Vagina (tissue), 2 donors: ENCODE measurements around the gene TMEM186. TPM values are rescaled to one million over a fixed set of nuclear protein-coding genes. Genes with fewer than 3 reads are reported as not detected.
"Not testable (repeated sequence)": the region's sequence is repeated elsewhere in the genome, so short reads cannot be mapped to it uniquely, and the experiment has no call there.

Experiments used
- DNase-seq, 2 donors: peaks; one replicate each; pipeline ENCODE4 v3.0.0-alpha.2; 2017; ENCODE audit errors: extremely low spot score in 2 of 2
- H3K27ac ChIP-seq: fragments of 200-600 bp; sonication (generic); one replicate; pipeline ENCODE4 v1.5.1; 2019
- H3K27me3 ChIP-seq: fragments of 200-600 bp; sonication (generic); one replicate; pipeline ENCODE4 v1.5.1; 2019
- H3K36me3 ChIP-seq, 2 donors: fragments of 200-600 bp; sonication (generic); one replicate each; pipeline ENCODE4 v1.5.1; 2017 to 2019
- H3K4me1 ChIP-seq: fragments of 200-600 bp; sonication (generic); one replicate; pipeline ENCODE4 v1.5.1; 2019
- H3K4me3 ChIP-seq, 2 donors: fragments of 200-600 bp; sonication (generic); 1 replicate in 1 of 2; 2 replicates in 1 of 2; pipeline ENCODE4 v1.5.1; 2016 to 2019
- H3K9me3 ChIP-seq: fragments of 200-600 bp; sonication (generic); one replicate; pipeline ENCODE4 v1.5.1; 2019
- CTCF ChIP-seq, 3 experiments: fragments of 450-650 bp in 2 of 3; fragments of 200-600 bp in 1 of 3; sonication (generic) in 1 of 3; IDR thresholded peaks; one replicate each; pipeline ENCODE4 v1.5.1; 2017 to 2019; ENCODE audit warnings: antibody characterized with exemption in 3 of 3, mild to moderate bottlenecking in 2 of 3, moderate library complexity in 2 of 3
- POLR2A ChIP-seq, 2 donors: fragments of 450-650 bp; IDR thresholded peaks; one replicate each; pipeline ENCODE4 v1.6.1; 2017; ENCODE audit warnings: antibody characterized with exemption in 2 of 2, mild to moderate bottlenecking in 2 of 2, moderate library complexity in 2 of 2
- POLR2AphosphoS5 ChIP-seq, 2 donors: sonication (generic); formaldehyde crosslinking; IDR thresholded peaks; one replicate each; pipeline ENCODE4 v1.9.0; 2017; ENCODE audit warnings: antibody characterized with exemption in 2 of 2, mild to moderate bottlenecking in 2 of 2, low read depth in 1 of 2; ENCODE audit not compliant: insufficient read depth in 1 of 2
- intact Hi-C: fragments of 100-400 bp; cut with DNase I; formaldehyde crosslinking; loops from one replicate; pipeline ENCODE4 v1.15.1; 2023
- total RNA-seq: library from RNA; depleted of rRNA; stranded (reverse); fragments of >200 nt; gene quantifications from one replicate; pipeline ENCODE4 v1.2.3, GENCODE V29; 2016

The TMEM186 gene
- 2.9 TPM for total RNA-seq

- Histone ChIP-seq H3K27me3 (no peaks in the 10 kb centered on the region), H3K4me3 (peak within 1 kb of the TSS; percentile 95 to 98), H3K9me3 (no peaks in the 10 kb centered on the region), H3K36me3 (peaks cover 0 to 7% of the 10 kb centered on the region in 2 donors), H3K4me1 (peaks cover 45% of the 10 kb centered on the region), H3K27ac (peak within 1 kb of the TSS; percentile 59)
- peak; percentile 97 to 98 for DNase-seq
- intact Hi-C loops, result loop anchor here (2.0 to 10.0 kb wide), 2 partner anchors 71 to 133 kb away; partner anchors contain the start of gene CARHSP1
- TF ChIP-seq CTCF (IDR thresholded peaks at IDR 0.05) (peak in 1 of 3 experiments; percentile 8), POLR2A (IDR thresholded peaks at IDR 0.05) (peak in 1 of 2 donors; percentile 4), POLR2AphosphoS5 (IDR thresholded peaks at IDR 0.05; ENCODE audit: insufficient read depth in 1 of 2, low read depth in 1 of 2) (peak; percentile 93 to 99)
Measured at GRCh38 chr16:8797364-8798173, at the start of gene TMEM186, which contains the start of gene PMM2. Gene TMEM186, minus strand, starts transcription at chr16:8797639. Its CDS starts 25 bp downstream, at chr16:8797614. Gene PMM2, plus strand, starts transcription at chr16:8797839. Its CDS starts 44 bp downstream, at chr16:8797883.

- peak in 1 of 2 donors; percentile 44 for DNase-seq
- H3K9me3 ChIP-seq, result no peaks in the 10 kb centered on the region
- no peak overlapping the region for H3K4me3 ChIP-seq
- H3K27me3 ChIP-seq, result no peaks in the 10 kb centered on the region
- intact Hi-C loops, result no loop called here
- no peak overlapping the region for H3K27ac ChIP-seq
- peaks cover 22% of the 10 kb centered on the region for H3K4me1 ChIP-seq
- no peaks in the 10 kb centered on the region for H3K36me3 ChIP-seq
- TF ChIP-seq POLR2A (IDR thresholded peaks at IDR 0.05), result no peak
Measured at GRCh38 chr16:8847145-8847544, 49.7 kb upstream of the TMEM186 start.

- Histone ChIP-seq H3K4me1 (peaks cover 22% of the 10 kb centered on the region), H3K9me3 (no peaks in the 10 kb centered on the region), H3K4me3 (no peak overlapping the region), H3K27me3 (no peaks in the 10 kb centered on the region), H3K36me3 (no peaks in the 10 kb centered on the region), H3K27ac (no peak overlapping the region)
- intact Hi-C loops, result no loop called here
- TF ChIP-seq POLR2AphosphoS5 (IDR thresholded peaks at IDR 0.05; ENCODE audit: insufficient read depth in 1 of 2, low read depth in 1 of 2), result no peak
- no peak for TF ChIP-seq CTCF (IDR thresholded peaks at IDR 0.05)
- TF ChIP-seq POLR2A (IDR thresholded peaks at IDR 0.05), result no peak
- DNase-seq, result peak in 1 of 2 donors; percentile 81
Measured at GRCh38 chr16:8846401-8846932, 49.0 kb upstream of the TMEM186 start.

- DNase-seq, result peak in 1 of 2 donors; percentile 71
- no peaks in the 10 kb centered on the region for H3K27me3 ChIP-seq
- H3K36me3 ChIP-seq, result no peaks in the 10 kb centered on the region
- no peaks in the 10 kb centered on the region for H3K9me3 ChIP-seq
- intact Hi-C loops, result no loop called here
- H3K4me3 ChIP-seq, result no peak overlapping the region
- H3K4me1 ChIP-seq, result peaks cover 20% of the 10 kb centered on the region
- no peak overlapping the region for H3K27ac ChIP-seq
- TF ChIP-seq CTCF (IDR thresholded peaks at IDR 0.05) (no peak), POLR2A (IDR thresholded peaks at IDR 0.05) (no peak), POLR2AphosphoS5 (IDR thresholded peaks at IDR 0.05; ENCODE audit: insufficient read depth in 1 of 2, low read depth in 1 of 2) (no peak)
Measured at GRCh38 chr16:8845699-8846298, 48.4 kb upstream of the TMEM186 start.

- H3K9me3 ChIP-seq, H3K4me3 ChIP-seq, DNase-seq, H3K27ac ChIP-seq, H3K4me1 ChIP-seq, H3K36me3 ChIP-seq, H3K27me3 ChIP-seq, intact Hi-C loops: not testable (repeated sequence)
Measured at GRCh38 chr16:8843296-8843695, 45.9 kb upstream of the TMEM186 start.

- peak in 1 of 2 donors; percentile 40 for DNase-seq
- H3K9me3 ChIP-seq, intact Hi-C loops, H3K27me3 ChIP-seq, H3K4me1 ChIP-seq, H3K36me3 ChIP-seq, H3K4me3 ChIP-seq: not testable (repeated sequence)
- peak overlapping the region; percentile 36 for H3K27ac ChIP-seq
Measured at GRCh38 chr16:8842016-8842415, 44.6 kb upstream of the TMEM186 start.

- H3K27me3 ChIP-seq, H3K4me3 ChIP-seq, H3K9me3 ChIP-seq, H3K36me3 ChIP-seq, H3K27ac ChIP-seq, intact Hi-C loops, DNase-seq, H3K4me1 ChIP-seq: not testable (repeated sequence)
Measured at GRCh38 chr16:8837594-8837993, 40.2 kb upstream of the TMEM186 start.

- DNase-seq, H3K27me3 ChIP-seq, H3K9me3 ChIP-seq, H3K4me1 ChIP-seq, H3K27ac ChIP-seq, H3K4me3 ChIP-seq, intact Hi-C loops, H3K36me3 ChIP-seq: not testable (repeated sequence)
Measured at GRCh38 chr16:8836797-8837196, 39.4 kb upstream of the TMEM186 start.
